SK-N-SH (cell line): ENCODE data around the gene LARP4. TPM values are rescaled to one million over a fixed set of nuclear protein-coding genes. Genes with fewer than 3 reads are reported as not detected.

Experiments
- CTCF ChIA-PET: fragments of 300-600, 350-600 bp; formaldehyde crosslinking; extraction: SDS; loops from one replicate; lab custom pipeline; 2021; lab: Yijun Ruan, JAX
- POLR2A ChIA-PET: fragments of 350-600 bp; sonication (Branson Sonifier 250); formaldehyde crosslinking; extraction: SDS; loops from one replicate; lab custom pipeline; 2020; ENCODE audit warnings: antibody characterized with exemption, inconsistent platforms; lab: Yijun Ruan, JAX
- DNase-seq: peaks from one replicate; pipeline ENCODE4 v3.0.0; 2012
- H2AFZ ChIP-seq: fragments of 200-600 bp; sonication (generic); 2 replicates; pipeline ENCODE4 v1.8.1; 2016; ENCODE audit warnings: antibody characterized with exemption, mild to moderate bottlenecking, low read depth
- H3F3A ChIP-seq: fragments of 200-600 bp; sonication (generic); replicated peaks from 2 replicates; pipeline ENCODE3; 2016; ENCODE audit warnings: antibody characterized with exemption, mild to moderate bottlenecking; ENCODE audit not compliant: insufficient read depth
- H3K27ac ChIP-seq, 2 experiments: fragments of 200-500 bp in 1 of 2; fragments of 200-600 bp in 1 of 2; sonication (Bioruptor generic) in 1 of 2; sonication (generic), shearing (Covaris generic) in 1 of 2; 2 replicates each; pipeline versions ENCODE4 v1.5.1 to v1.6.1; 2014 to 2016; ENCODE audit warnings: low read depth in 2 of 2, inconsistent platforms in 1 of 2, low read length in 1 of 2, mild to moderate bottlenecking in 1 of 2, mixed read lengths in 1 of 2
- H3K27me3 ChIP-seq: fragments of 200-600 bp; sonication (generic), shearing (Covaris generic); 2 replicates; pipeline ENCODE4 v1.6.1; 2016; ENCODE audit warnings: mixed run types; ENCODE audit not compliant: insufficient read depth
- H3K36me3 ChIP-seq, 2 experiments: fragments of 200-500 bp in 1 of 2; fragments of 200-600 bp in 1 of 2; sonication (Bioruptor generic) in 1 of 2; sonication (generic) in 1 of 2; replicated peaks in 1 of 2; 2 replicates each; pipeline versions ENCODE3 to v1.5.1; 2014 to 2016; ENCODE audit warnings: low read length in 1 of 2, mild to moderate bottlenecking in 1 of 2; ENCODE audit not compliant: insufficient read depth in 2 of 2, control insufficient read depth in 1 of 2
- H3K4me1 ChIP-seq, 2 experiments: fragments of 200-500 bp in 1 of 2; fragments of 200-600 bp in 1 of 2; sonication (Bioruptor generic) in 1 of 2; sonication (generic), shearing (Covaris generic) in 1 of 2; 2 replicates each; pipeline versions ENCODE4 v1.5.1 to v1.6.1; 2014 to 2016; ENCODE audit warnings: low read depth in 1 of 2, low read length in 1 of 2, mixed run types in 1 of 2; ENCODE audit not compliant: insufficient read depth in 2 of 2, control insufficient read depth in 1 of 2
- H3K4me2 ChIP-seq: fragments of 200-600 bp; sonication (generic), shearing (Covaris generic); 2 replicates; pipeline ENCODE4 v1.6.1; 2017; ENCODE audit warnings: mixed run types
- H3K4me3 ChIP-seq, 2 experiments: fragments of 200-500 bp in 1 of 2; fragments of 200-600 bp in 1 of 2; sonication (Bioruptor generic) in 1 of 2; sonication (generic), shearing (Covaris generic) in 1 of 2; 2 replicates each; pipeline versions ENCODE4 v1.5.1 to v1.8.1; 2014 to 2016; ENCODE audit warnings: low read depth in 2 of 2, inconsistent platforms in 1 of 2, low read length in 1 of 2, mild to moderate bottlenecking in 1 of 2, mixed read lengths in 1 of 2, moderate library complexity in 1 of 2
- H3K79me2 ChIP-seq: fragments of 200-600 bp; sonication (generic); 2 replicates; pipeline ENCODE4 v1.8.1; 2017; ENCODE audit warnings: mild to moderate bottlenecking; ENCODE audit not compliant: insufficient read depth
- H3K9ac ChIP-seq: fragments of 200-600 bp; sonication (generic); 2 replicates; pipeline ENCODE4 v1.6.1; 2017; ENCODE audit warnings: mixed run types
- H3K9me2 ChIP-seq: fragments of 200-600 bp; sonication (generic); 2 replicates; pipeline ENCODE4 v1.6.1; 2017; ENCODE audit warnings: mixed run types
- H3K9me3 ChIP-seq: fragments of 200-600 bp; sonication (generic); 2 replicates; pipeline ENCODE4 v1.6.1; 2017; ENCODE audit warnings: mixed run types, mild to moderate bottlenecking, moderate library complexity
- H4K20me1 ChIP-seq: fragments of 200-600 bp; sonication (generic); 2 replicates; pipeline ENCODE4 v1.6.1; 2017; ENCODE audit warnings: mild to moderate bottlenecking, mixed run types; ENCODE audit not compliant: insufficient read depth
- CTCF ChIP-seq: fragments of 200-600 bp; sonication (generic); IDR thresholded peaks from 2 replicates; pipeline ENCODE4 v1.6.1; 2017; ENCODE audit warnings: antibody characterized with exemption, mild to moderate bottlenecking, moderate library complexity
- FOSL2 ChIP-seq: IDR thresholded peaks from 2 replicates; pipeline ENCODE4 v1.4.0; 2012; ENCODE audit warnings: low read depth, mild to moderate bottlenecking, moderate library complexity, borderline replicate concordance
- FOXJ3 ChIP-seq: sonication (generic); formaldehyde crosslinking; IDR thresholded peaks from 2 replicates; pipeline ENCODE4 v1.5.1; 2020; ENCODE audit warnings: mild to moderate bottlenecking, missing genetic modification reagents
- FOXM1 ChIP-seq: IDR thresholded peaks from 2 replicates; pipeline ENCODE4 v1.4.0; 2012; ENCODE audit warnings: low read depth, mild to moderate bottlenecking
- GABPA ChIP-seq: IDR thresholded peaks from 2 replicates; pipeline ENCODE4 v1.4.0; 2012; ENCODE audit warnings: low read depth, mild to moderate bottlenecking
- IRF3 ChIP-seq: fragments of 150-350 bp; IDR thresholded peaks from 2 replicates; pipeline ENCODE4 v1.6.1; 2016; ENCODE audit warnings: mild to moderate bottlenecking, low read depth, low read length
- MXI1 ChIP-seq: IDR thresholded peaks from 2 replicates; pipeline ENCODE4 v1.6.1; 2012; ENCODE audit warnings: mild to moderate bottlenecking, low read depth, low read length, improper control_type of control experiment
- NRF1 ChIP-seq: IDR thresholded peaks from 2 replicates; pipeline ENCODE4 v1.6.1; 2012; ENCODE audit warnings: low read depth, mild to moderate bottlenecking, low read length
- RAD21 ChIP-seq: IDR thresholded peaks from 2 replicates; pipeline ENCODE4 v1.6.1; 2012; ENCODE audit warnings: mild to moderate bottlenecking, low read length
- SMC3 ChIP-seq: IDR thresholded peaks from 2 replicates; pipeline ENCODE4 v1.6.1; 2012; ENCODE audit warnings: low read depth, low read length, improper control_type of control experiment
- TAF1 ChIP-seq: IDR thresholded peaks from 2 replicates; pipeline ENCODE4 v1.6.1; 2012; ENCODE audit warnings: low read depth, mild to moderate bottlenecking, low read length, moderate library complexity, borderline replicate concordance
- TCF12 ChIP-seq: IDR thresholded peaks from 2 replicates; pipeline ENCODE4 v1.4.0; 2012
- USF2 ChIP-seq: fragments of 150-350 bp; IDR thresholded peaks from 2 replicates; pipeline ENCODE4 v1.6.1; 2017; ENCODE audit warnings: antibody characterized with exemption, low read length, low read depth, borderline replicate concordance
- YY1 ChIP-seq: IDR thresholded peaks from 2 replicates; pipeline ENCODE4 v1.4.0; 2012; ENCODE audit warnings: low read depth, mild to moderate bottlenecking
- ZBTB33 ChIP-seq: IDR thresholded peaks from 2 replicates; pipeline ENCODE4 v1.4.0; 2012; ENCODE audit warnings: low read depth, borderline replicate concordance
- polyA plus RNA-seq, 3 experiments: library from polyadenylated mRNA; depleted of rRNA; stranded (reverse); fragments of >200 nt; gene quantifications; 2 replicates each; pipeline ENCODE4 v1.2.3, GENCODE V29; 2012
- TF ChIP-seq, protein P1 (sequence below): IDR thresholded peaks from 2 replicates; pipeline ENCODE4 v1.4.0; 2012; ENCODE audit warnings: low read depth, borderline replicate concordance
- TF ChIP-seq, protein P2 (sequence below): IDR thresholded peaks from 2 replicates; pipeline ENCODE4; 2012

The LARP4 gene
- polyA plus RNA-seq, 1 of the 3 experiments (the other 2 are of a cell fraction): 10.8 TPM

GRCh38 chr12:50458606-50459005 is 57.9 kb downstream of the LARP4 start:
- Histone ChIP-seq H3K4me2 (no peak overlapping the region), H3K9me3 (no peaks in the 10 kb centered on the region), H2AFZ (no peak overlapping the region), H3K27ac (no peak overlapping the region; a peak in 1 of 4 replicates), H3K4me1 (no peaks in the 10 kb centered on the region), H3F3A (peaks cover 7% of the 10 kb centered on the region), H3K4me3 (no peak overlapping the region), H4K20me1 (no peaks in the 10 kb centered on the region), H3K79me2 (no peaks in the 10 kb centered on the region; the same call in 1 of the 2 replicates), H3K9ac (no peak overlapping the region), H3K27me3 (no peaks in the 10 kb centered on the region), H3K36me3 (peaks cover 32 to 63% of the 10 kb centered on the region in 2 experiments), H3K9me2 (no peaks in the 10 kb centered on the region)
- DNase-seq: no peak
- CTCF ChIA-PET: no interaction called here
- POLR2A ChIA-PET: no interaction called here
- TF ChIP-seq GABPA (no peak), CTCF (no peak), MXI1 (no peak), SMC3 (no peak), FOXJ3 (CRISPR knock-in tag) (no peak), USF2 (no peak), IRF3 (no peak), ZBTB33 (no peak), TAF1 (no peak), NRF1 (no peak), TCF12 (no peak), FOSL2 (no peak), FOXM1 (no peak), RAD21 (no peak), YY1 (no peak)
- TF ChIP-seq, protein P1, sequence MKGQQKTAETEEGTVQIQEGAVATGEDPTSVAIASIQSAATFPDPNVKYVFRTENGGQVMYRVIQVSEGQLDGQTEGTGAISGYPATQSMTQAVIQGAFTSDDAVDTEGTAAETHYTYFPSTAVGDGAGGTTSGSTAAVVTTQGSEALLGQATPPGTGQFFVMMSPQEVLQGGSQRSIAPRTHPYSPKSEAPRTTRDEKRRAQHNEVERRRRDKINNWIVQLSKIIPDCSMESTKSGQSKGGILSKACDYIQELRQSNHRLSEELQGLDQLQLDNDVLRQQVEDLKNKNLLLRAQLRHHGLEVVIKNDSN: no peak
- TF ChIP-seq, protein P2, sequence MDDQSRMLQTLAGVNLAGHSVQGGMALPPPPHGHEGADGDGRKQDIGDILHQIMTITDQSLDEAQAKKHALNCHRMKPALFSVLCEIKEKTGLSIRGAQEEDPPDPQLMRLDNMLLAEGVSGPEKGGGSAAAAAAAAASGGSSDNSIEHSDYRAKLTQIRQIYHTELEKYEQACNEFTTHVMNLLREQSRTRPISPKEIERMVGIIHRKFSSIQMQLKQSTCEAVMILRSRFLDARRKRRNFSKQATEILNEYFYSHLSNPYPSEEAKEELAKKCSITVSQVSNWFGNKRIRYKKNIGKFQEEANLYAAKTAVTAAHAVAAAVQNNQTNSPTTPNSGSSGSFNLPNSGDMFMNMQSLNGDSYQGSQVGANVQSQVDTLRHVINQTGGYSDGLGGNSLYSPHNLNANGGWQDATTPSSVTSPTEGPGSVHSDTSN: no peak
